ENCODE results near the gene GOLGA8T. TPM values are rescaled to one million over a fixed set of nuclear protein-coding genes. Genes with fewer than 3 reads are reported as not detected.
"Not testable (repeated sequence)": the region's sequence is repeated elsewhere in the genome, so short reads cannot be mapped to it uniquely, and the experiment has no call there.

GOLGA8T gene
- total RNA-seq, result not detected

GRCh38 chr15:30134751-30135150 lies at the start of gene GOLGA8T:
Gene GOLGA8T (plus strand): TSS chr15:30135051. CDS start chr15:30135149, 98 bp downstream.
- H3K27ac ChIP-seq; H3K36me3 ChIP-seq; DNase-seq (ENCODE audit: low spot score); H3K27me3 ChIP-seq (replicated peaks; ENCODE audit: insufficient read depth); H3K9me3 ChIP-seq; intact Hi-C loops (cut with DNase I); H3K4me3 ChIP-seq; H3K4me1 ChIP-seq (replicated peaks): not testable (repeated sequence)
- no CpG with 5 or more reads among the region's 7 CpGs for WGBS

GRCh38 chr15:30097827-30098226 lies 37.0 kb upstream of the GOLGA8T start:
- intact Hi-C loops (cut with DNase I); H3K9me3 ChIP-seq; H3K36me3 ChIP-seq; H3K4me1 ChIP-seq (replicated peaks); H3K4me3 ChIP-seq; DNase-seq (ENCODE audit: low spot score); H3K27me3 ChIP-seq (replicated peaks; ENCODE audit: insufficient read depth); H3K27ac ChIP-seq: not testable (repeated sequence)
- no CpG with 5 or more reads among the region's 8 CpGs for WGBS

- DNase-seq (ENCODE audit: low spot score); H3K9me3 ChIP-seq; H3K27ac ChIP-seq; H3K27me3 ChIP-seq (replicated peaks; ENCODE audit: insufficient read depth); H3K4me1 ChIP-seq (replicated peaks); intact Hi-C loops (cut with DNase I); H3K4me3 ChIP-seq; H3K36me3 ChIP-seq: not testable (repeated sequence)
- WGBS, result no CpG with 5 or more reads among the region's 12 CpGs
Measured at GRCh38 chr15:30102890-30103289, 32.0 kb upstream of the GOLGA8T start.

GRCh38 chr15:30103941-30104507 lies 30.8 kb upstream of the GOLGA8T start:
- H3K9me3 ChIP-seq; H3K27me3 ChIP-seq (replicated peaks; ENCODE audit: insufficient read depth); H3K4me1 ChIP-seq (replicated peaks); H3K27ac ChIP-seq; H3K4me3 ChIP-seq; DNase-seq (ENCODE audit: low spot score); H3K36me3 ChIP-seq; intact Hi-C loops (cut with DNase I): not testable (repeated sequence)
- WGBS, result no CpG with 5 or more reads among the region's 42 CpGs

- intact Hi-C loops (cut with DNase I), result not testable (repeated sequence)
Measured at GRCh38 chr15:30110591-30110990, 24.3 kb upstream of the GOLGA8T start.

GRCh38 chr15:30130066-30130465 lies 4.8 kb upstream of the GOLGA8T start:
- H3K27me3 ChIP-seq (replicated peaks; ENCODE audit: insufficient read depth); intact Hi-C loops (cut with DNase I): not testable (repeated sequence)

More at GRCh38 chr15:30110591-30110990, 24.3 kb upstream of the GOLGA8T start:
- H3K36me3 ChIP-seq; H3K27ac ChIP-seq; H3K4me3 ChIP-seq; H3K4me1 ChIP-seq (replicated peaks); H3K27me3 ChIP-seq (replicated peaks; ENCODE audit: insufficient read depth); H3K9me3 ChIP-seq; DNase-seq (ENCODE audit: low spot score): not testable (repeated sequence)
- WGBS, result no CpG with 5 or more reads among the region's 4 CpGs

GRCh38 chr15:30143246-30143645 lies 8.4 kb downstream of the GOLGA8T start:
- H3K36me3 ChIP-seq; H3K4me1 ChIP-seq (replicated peaks); H3K27me3 ChIP-seq (replicated peaks; ENCODE audit: insufficient read depth); H3K27ac ChIP-seq; DNase-seq (ENCODE audit: low spot score); H3K4me3 ChIP-seq; H3K9me3 ChIP-seq; intact Hi-C loops (cut with DNase I): not testable (repeated sequence)
- no CpG with 5 or more reads among the region's 5 CpGs for WGBS

More at GRCh38 chr15:30130066-30130465, 4.8 kb upstream of the GOLGA8T start:
- H3K36me3 ChIP-seq; DNase-seq (ENCODE audit: low spot score); H3K9me3 ChIP-seq; H3K4me1 ChIP-seq (replicated peaks); H3K4me3 ChIP-seq; H3K27ac ChIP-seq: not testable (repeated sequence)
- WGBS, result no CpG with 5 or more reads among the region's 2 CpGs

GRCh38 chr15:30149891-30150290 lies 15.0 kb downstream of the GOLGA8T start:
- H3K27ac ChIP-seq; H3K9me3 ChIP-seq; H3K4me3 ChIP-seq; H3K36me3 ChIP-seq; H3K27me3 ChIP-seq (replicated peaks; ENCODE audit: insufficient read depth); DNase-seq (ENCODE audit: low spot score); intact Hi-C loops (cut with DNase I); H3K4me1 ChIP-seq (replicated peaks): not testable (repeated sequence)
- no CpG with 5 or more reads among the region's 8 CpGs for WGBS

- WGBS, result 60% methylated on average over 4 of the region's 4 CpGs
- H3K9me3 ChIP-seq; H3K36me3 ChIP-seq; H3K27me3 ChIP-seq (replicated peaks; ENCODE audit: insufficient read depth); H3K4me3 ChIP-seq; intact Hi-C loops (cut with DNase I); H3K4me1 ChIP-seq (replicated peaks); DNase-seq (ENCODE audit: low spot score); H3K27ac ChIP-seq: not testable (repeated sequence)
Measured at GRCh38 chr15:30162479-30163357, 27.9 kb downstream of the GOLGA8T start.

- H3K27ac ChIP-seq; H3K9me3 ChIP-seq; H3K4me3 ChIP-seq; intact Hi-C loops (cut with DNase I); H3K27me3 ChIP-seq (replicated peaks; ENCODE audit: insufficient read depth); DNase-seq (ENCODE audit: low spot score); H3K36me3 ChIP-seq; H3K4me1 ChIP-seq (replicated peaks): not testable (repeated sequence)
- WGBS, result 73% methylated on average over 1 of the region's 2 CpGs
Measured at GRCh38 chr15:30163759-30164158, 28.9 kb downstream of the GOLGA8T start.

- DNase-seq (ENCODE audit: low spot score); H3K4me1 ChIP-seq (replicated peaks); H3K27me3 ChIP-seq (replicated peaks; ENCODE audit: insufficient read depth); H3K36me3 ChIP-seq; H3K4me3 ChIP-seq; H3K27ac ChIP-seq; intact Hi-C loops (cut with DNase I); H3K9me3 ChIP-seq: not testable (repeated sequence)
- WGBS, result 75% methylated on average over 2 of the region's 7 CpGs
Measured at GRCh38 chr15:30164257-30164656, 29.4 kb downstream of the GOLGA8T start.

GRCh38 chr15:30167403-30167802 lies 32.6 kb downstream of the GOLGA8T start:
- H3K9me3 ChIP-seq; H3K4me3 ChIP-seq; H3K27me3 ChIP-seq (replicated peaks; ENCODE audit: insufficient read depth); H3K27ac ChIP-seq; intact Hi-C loops (cut with DNase I); H3K4me1 ChIP-seq (replicated peaks); H3K36me3 ChIP-seq; DNase-seq (ENCODE audit: low spot score): not testable (repeated sequence)
- WGBS, result no CpG with 5 or more reads among the region's 9 CpGs

All from prostate gland (tissue), 2 donors.